Astrocyte of the cerebellum (primary cell): ENCODE results near the gene PALM.

Experiments used
- DNase-seq: peaks from one replicate; pipeline ENCODE4 v3.0.0-alpha.2; 2011; ENCODE audit warnings: low read depth
- H3K4me3 ChIP-seq: 2 replicates; pipeline ENCODE4 v1.5.1; 2011; ENCODE audit warnings: mild to moderate bottlenecking, low read depth, low read length, moderate library complexity
- in situ Hi-C: cut with HindIII; loops from 2 replicates; pipeline ENCODE4 v1.10.0; 2017; ENCODE audit warnings: low sequenced_read_pairs
- TF ChIP-seq, protein P1 (sequence below): IDR thresholded peaks from 2 replicates; pipeline ENCODE4 v1.5.1; 2012; ENCODE audit warnings: low read length, low read depth, moderate library complexity, mild to moderate bottlenecking; ENCODE audit errors: missing control alignments

PALM gene, protein sequence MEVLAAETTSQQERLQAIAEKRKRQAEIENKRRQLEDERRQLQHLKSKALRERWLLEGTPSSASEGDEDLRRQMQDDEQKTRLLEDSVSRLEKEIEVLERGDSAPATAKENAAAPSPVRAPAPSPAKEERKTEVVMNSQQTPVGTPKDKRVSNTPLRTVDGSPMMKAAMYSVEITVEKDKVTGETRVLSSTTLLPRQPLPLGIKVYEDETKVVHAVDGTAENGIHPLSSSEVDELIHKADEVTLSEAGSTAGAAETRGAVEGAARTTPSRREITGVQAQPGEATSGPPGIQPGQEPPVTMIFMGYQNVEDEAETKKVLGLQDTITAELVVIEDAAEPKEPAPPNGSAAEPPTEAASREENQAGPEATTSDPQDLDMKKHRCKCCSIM

GRCh38 chr19:708154-709143 is at the start of gene PALM:
Gene PALM (plus strand): TSS chr19:708935. CDS start chr19:709147, 212 bp downstream.
- no peak for DNase-seq
- in situ Hi-C loops: no loop called here
- peak within 1 kb of the TSS; percentile 64 for H3K4me3 ChIP-seq
- TF ChIP-seq, protein P1, sequence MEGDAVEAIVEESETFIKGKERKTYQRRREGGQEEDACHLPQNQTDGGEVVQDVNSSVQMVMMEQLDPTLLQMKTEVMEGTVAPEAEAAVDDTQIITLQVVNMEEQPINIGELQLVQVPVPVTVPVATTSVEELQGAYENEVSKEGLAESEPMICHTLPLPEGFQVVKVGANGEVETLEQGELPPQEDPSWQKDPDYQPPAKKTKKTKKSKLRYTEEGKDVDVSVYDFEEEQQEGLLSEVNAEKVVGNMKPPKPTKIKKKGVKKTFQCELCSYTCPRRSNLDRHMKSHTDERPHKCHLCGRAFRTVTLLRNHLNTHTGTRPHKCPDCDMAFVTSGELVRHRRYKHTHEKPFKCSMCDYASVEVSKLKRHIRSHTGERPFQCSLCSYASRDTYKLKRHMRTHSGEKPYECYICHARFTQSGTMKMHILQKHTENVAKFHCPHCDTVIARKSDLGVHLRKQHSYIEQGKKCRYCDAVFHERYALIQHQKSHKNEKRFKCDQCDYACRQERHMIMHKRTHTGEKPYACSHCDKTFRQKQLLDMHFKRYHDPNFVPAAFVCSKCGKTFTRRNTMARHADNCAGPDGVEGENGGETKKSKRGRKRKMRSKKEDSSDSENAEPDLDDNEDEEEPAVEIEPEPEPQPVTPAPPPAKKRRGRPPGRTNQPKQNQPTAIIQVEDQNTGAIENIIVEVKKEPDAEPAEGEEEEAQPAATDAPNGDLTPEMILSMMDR: peak; percentile 7

DNA sequence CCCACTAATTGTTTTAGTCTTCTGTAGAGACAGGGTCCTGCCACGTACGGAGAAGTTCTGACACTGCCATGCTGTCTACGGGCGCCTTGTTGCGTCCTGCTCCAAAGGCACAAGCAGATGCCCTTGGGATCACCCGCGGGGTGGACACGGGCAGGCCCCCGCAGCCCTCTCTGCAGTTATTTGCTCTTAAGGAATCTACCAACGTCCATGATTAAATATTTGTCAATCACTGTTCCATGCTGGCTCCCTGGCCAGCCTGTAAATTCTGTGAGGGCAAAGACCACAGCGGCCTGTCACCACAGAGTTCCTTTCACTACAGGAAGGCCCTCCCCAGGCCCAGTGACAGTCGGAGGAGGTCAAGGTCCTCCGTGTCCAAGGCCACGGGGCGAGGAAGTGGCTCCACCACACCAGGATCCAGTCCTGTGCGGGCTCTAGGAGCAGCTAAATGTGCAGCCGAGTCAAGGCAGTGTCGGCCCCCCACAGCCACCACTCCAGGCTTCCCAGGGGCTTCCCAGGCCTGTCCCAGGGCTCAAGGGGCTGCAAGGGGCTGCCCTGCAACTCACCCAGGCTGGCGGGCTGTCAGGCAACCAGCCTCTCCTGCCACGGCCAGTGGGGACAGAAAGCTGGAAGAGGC is 47.8 kb upstream of the PALM start:
- in situ Hi-C loops: no loop called here
- no peak for DNase-seq
- TF ChIP-seq, protein P1: no peak
- peak overlapping the region; percentile 90 for H3K4me3 ChIP-seq

- in situ Hi-C loops: no loop called here
- TF ChIP-seq, protein P1: no peak
- no peak for DNase-seq
- peak overlapping the region; percentile 90 for H3K4me3 ChIP-seq
Observed at GRCh38 chr19:661427-662196, 47.1 kb upstream of the PALM start.

- in situ Hi-C loops: no loop called here
- TF ChIP-seq, protein P1: no peak
- DNase-seq: no peak
- peak overlapping the region; percentile 90 for H3K4me3 ChIP-seq
Observed at GRCh38 chr19:662207-662961, 46.4 kb upstream of the PALM start.

GRCh38 chr19:662962-663681 is 45.6 kb upstream of the PALM start, which contains the start of gene RNF126:
Gene RNF126 (minus strand): TSS chr19:663214. CDS start chr19:663121, 93 bp downstream.
- DNase-seq: peak; percentile 60
- in situ Hi-C loops: no loop called here
- TF ChIP-seq, protein P1: no peak
- H3K4me3 ChIP-seq: peak within 1 kb of the TSS; percentile 90
